Kidney capillary endothelial cell (primary cell): Measurements from ENCODE around the gene LAMP2.
"Not testable (repeated sequence)": the region's sequence is repeated elsewhere in the genome, so short reads cannot be mapped to it uniquely, and the experiment has no call there.

ENCODE experiments used
- DNase-seq: peaks from one replicate; pipeline ENCODE4 v3.0.0-alpha.2; 2018; ENCODE audit warnings: low spot score

LAMP2 gene

GRCh38 chrX:120468825-120469525, at the start of gene LAMP2:
TSS of gene LAMP2 (minus strand) at chrX:120469296. CDS start at chrX:120469169, 127 bp downstream.
- peak; percentile 76 for DNase-seq

- no peak for DNase-seq
Observed at GRCh38 chrX:120517936-120518335, 48.8 kb upstream of the LAMP2 start.

GRCh38 chrX:120514236-120514635, 45.1 kb upstream of the LAMP2 start:
- DNase-seq = peak; percentile 3

GRCh38 chrX:120512627-120513026, 43.5 kb upstream of the LAMP2 start:
- DNase-seq = no peak

- no peak for DNase-seq
Observed at GRCh38 chrX:120512222-120512621, 43.1 kb upstream of the LAMP2 start.

- DNase-seq = no peak
Observed at GRCh38 chrX:120504569-120504968, 35.5 kb upstream of the LAMP2 start.

DNA sequence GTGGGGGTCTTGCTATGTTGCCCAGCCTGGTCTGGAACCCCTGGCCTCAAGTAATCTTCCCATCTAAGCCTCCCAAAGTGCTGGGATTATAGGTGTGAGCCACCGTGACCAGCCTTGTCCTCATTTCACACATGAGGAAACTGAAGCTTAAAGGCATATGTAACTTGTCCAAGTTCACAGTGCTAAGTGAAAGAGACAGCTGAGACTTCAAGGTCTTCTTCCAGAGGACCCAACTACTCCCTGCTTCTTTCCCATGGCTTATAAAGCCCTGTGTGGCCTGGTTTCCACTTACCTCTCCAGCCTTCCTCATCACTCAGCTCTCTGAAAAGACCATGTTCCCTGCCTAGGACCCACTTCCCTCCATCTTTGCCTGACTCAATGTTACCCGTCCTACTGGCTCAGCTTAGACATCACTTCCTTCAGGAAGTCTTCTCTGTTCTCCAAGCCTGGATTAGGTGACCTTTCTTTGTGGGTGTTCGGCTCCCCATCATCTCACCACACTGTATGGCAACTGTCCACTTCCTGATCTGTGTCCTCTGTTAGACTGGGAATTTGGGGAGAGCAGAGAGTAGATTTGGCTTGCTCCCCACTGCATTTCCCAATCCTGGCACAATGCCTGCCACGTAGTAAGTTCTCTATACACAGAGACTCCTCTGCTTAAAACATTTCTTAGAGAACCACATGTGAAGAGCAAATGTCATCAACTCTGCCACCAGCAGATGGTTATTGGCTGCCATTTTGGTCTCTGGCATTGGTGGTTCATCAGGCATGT, 30.4 kb upstream of the LAMP2 start:
- no peak for DNase-seq

DNA sequence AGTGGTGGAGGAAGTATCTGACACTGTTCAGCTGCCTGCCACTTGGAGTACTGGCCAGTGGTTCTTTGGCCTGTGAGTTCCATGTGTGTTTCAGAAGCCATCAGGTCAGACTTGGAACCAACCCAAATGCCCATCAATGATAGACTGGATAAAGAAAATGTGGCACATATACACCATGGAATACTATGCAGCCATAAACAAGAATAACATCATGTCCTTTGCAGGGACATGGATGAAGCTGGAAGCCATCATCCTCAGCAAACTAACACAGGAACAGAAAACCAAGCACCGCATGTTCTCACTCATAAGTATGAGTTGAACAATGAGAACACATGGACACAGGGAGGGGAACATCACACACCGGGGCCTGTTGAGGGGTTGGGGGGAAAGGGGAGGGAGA, 21.0 kb upstream of the LAMP2 start:
- not testable (repeated sequence) for DNase-seq

DNA sequence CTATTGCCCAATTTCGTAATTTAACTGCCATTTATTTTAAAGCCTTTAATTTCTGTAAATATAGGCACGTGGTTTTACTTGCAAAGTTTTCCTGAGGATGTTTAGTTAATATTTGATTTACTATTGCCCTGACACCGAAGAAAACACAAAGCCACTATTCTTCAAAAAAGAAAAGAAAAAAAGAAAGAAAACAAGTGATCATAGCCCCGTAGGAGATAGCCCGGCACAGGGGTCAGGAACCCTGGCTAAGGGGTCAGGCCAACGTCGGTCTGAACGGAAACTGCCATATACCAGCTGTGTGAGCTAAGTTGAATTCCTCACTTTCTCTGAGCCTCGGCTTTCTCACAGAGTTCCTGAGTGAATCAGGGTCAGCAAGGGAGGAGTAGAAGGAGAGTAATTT, 17.7 kb upstream of the LAMP2 start:
- no peak for DNase-seq

- peak; percentile 65 for DNase-seq
Observed at GRCh38 chrX:120485638-120486520, 16.8 kb upstream of the LAMP2 start.

DNA sequence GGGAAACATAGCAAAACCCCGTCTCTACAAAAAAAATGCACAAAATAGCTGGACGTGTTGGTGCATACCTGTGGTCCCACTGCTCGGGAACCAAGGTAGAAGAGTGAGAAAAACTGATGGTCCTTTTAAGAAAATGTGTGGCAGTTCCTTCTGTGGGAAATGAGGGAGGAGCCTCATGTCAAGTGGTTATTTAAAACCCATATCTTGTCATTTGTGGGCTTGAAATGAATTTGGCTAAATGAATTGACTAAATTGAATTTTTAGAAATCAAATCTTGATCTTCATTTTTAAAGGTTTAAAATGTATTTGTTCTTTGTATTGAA, 16.2 kb upstream of the LAMP2 start:
- DNase-seq = no peak

GRCh38 chrX:120477453-120477852, 8.4 kb upstream of the LAMP2 start:
- DNase-seq = no peak

- no peak for DNase-seq
Observed at GRCh38 chrX:120476714-120477113, 7.6 kb upstream of the LAMP2 start.

DNA sequence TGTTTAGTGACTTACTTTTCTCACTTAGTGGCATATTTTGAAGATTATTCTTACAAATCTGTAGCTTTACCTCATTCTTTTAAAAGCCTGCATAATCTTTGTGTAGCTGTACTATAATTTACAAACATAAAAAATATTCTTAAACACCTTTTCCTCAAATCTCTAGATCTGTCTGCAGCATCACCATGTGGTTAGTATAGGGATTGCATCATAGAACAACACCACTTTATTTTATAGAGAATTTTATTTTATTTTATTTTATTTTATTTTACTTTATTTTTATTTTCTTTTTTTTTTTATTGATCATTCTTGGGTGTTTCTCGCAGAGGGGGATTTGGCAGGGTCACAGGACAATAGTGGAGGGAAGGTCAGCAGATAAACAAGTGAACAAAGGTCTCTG, 6.4 kb upstream of the LAMP2 start:
- not testable (repeated sequence) for DNase-seq

GRCh38 chrX:120474085-120474484, 5.0 kb upstream of the LAMP2 start:
- no peak for DNase-seq

- not testable (repeated sequence) for DNase-seq
Observed at GRCh38 chrX:120469657-120470056, 561 bp upstream of the LAMP2 start.

DNA sequence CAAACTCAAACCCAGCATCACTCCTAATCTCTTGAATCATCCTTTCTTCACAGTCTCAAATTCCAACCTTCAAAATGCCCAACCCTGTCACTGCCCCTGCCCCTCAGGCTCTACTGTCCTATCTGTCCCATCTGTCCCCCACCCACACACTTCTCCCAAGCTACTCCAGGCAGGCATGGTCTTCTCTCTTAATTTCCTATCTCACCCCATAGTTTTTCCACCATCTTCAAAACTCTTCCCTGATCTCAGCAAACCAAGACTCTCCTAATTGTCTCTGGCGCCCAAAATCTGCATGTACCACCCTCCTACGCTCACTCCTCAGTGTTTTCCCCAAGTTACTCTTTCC, 644 bp downstream of the LAMP2 start:
- DNase-seq = no peak

GRCh38 chrX:120468071-120468470, 1.0 kb downstream of the LAMP2 start:
- DNase-seq = no peak

DNA sequence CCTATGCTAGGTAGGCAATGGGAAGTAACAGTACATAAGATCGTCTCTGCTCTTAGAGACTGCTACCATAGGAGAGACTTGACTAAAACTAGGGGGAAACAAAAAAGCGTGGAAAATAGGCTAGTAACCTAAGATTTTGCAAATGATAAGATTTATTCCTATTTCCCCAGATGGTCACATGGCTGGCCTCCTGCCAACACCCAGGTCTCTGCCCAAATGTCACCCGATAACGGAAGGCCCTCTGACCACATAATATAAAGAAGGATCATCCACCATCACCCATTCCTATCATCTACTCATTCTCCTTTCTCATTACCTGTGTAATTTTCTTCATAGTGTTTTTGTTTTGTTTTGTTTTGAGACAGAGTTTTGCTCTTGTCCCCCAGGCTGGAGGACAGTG, 4.7 kb downstream of the LAMP2 start:
- DNase-seq = no peak

- no peak for DNase-seq
Observed at GRCh38 chrX:120463241-120463640, 5.9 kb downstream of the LAMP2 start.

DNA sequence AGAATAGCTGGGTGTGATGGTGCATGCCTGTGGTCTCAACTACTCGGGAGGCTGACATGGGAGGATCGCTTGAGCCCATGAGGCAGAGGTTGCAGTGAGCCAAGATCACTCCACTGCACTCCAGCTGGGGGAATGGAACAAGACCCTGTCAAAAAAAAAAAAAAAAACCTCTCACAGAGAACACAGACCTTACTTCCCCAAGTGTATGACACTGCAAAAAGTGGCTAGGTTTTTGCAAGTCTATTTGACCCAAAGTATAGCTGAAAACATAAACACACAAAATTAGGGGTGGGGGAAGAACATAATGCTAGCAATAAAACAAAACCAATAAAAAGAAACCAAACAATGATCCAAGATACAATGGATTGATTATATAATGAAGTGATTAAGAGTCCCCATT, 6.7 kb downstream of the LAMP2 start:
- no peak for DNase-seq

DNA sequence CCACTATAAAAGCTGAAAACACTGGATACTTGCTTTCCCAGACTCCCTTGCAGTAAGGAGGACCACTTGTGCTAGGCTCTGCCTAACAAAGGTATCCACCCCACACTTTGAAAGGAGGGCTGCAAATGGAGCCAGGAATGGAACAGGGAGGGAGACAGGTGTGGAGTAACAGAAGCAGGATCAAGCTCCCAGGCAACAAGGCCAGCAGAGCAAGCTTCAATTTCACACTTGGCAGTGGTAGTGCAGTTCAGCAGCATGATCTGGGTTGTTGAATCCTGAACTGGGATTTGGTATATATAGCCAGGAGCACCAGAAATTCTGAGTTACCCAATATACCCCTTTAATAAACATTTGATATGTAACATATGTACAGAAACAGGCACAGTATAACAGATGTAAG, 9.8 kb downstream of the LAMP2 start:
- no peak for DNase-seq

DNA sequence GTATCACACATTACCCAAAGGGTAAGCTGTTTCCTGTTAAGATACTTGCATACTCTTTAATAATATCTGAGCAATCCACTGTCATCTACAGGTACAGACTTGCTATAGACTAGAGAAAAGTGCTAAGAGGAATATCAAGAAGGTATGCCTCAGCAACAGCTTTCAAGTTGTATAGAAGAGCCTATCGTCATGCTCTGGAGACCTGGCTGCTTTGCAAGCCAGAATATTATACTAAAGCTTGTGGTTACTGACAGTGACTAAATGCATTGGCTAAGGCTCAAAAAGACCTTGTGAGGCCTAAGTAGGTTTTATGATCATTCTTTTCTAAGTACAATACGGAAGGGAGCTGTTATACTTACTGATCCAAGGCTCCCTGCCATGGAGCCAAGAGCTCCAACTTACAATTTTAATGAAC, 11.3 kb downstream of the LAMP2 start:
- no peak for DNase-seq
